CD14-positive monocyte (primary cell): ENCODE measurements around the gene SF1. TPM values are rescaled to one million over a fixed set of nuclear protein-coding genes. Genes with fewer than 3 reads are reported as not detected.

Experiments
- DNase-seq, 3 donors: peaks; one replicate each; pipeline ENCODE4 v3.0.0-alpha.2; 2011 to 2022
- H2AFZ ChIP-seq: 2 replicates; pipeline ENCODE4 v1.6.0; 2012; ENCODE audit warnings: mild to moderate bottlenecking, low read depth, low read length, inconsistent platforms; ENCODE audit not compliant: insufficient read depth, poor library complexity, severe bottlenecking
- H3K27ac ChIP-seq, 2 donors: 1 replicate in 1 of 2; 2 replicates in 1 of 2; pipeline ENCODE4 v1.5.1; 2012 to 2013; ENCODE audit warnings: low read length in 2 of 2, control low read depth in 1 of 2, inconsistent platforms in 1 of 2, low read depth in 1 of 2, mild to moderate bottlenecking in 1 of 2
- H3K27me3 ChIP-seq, 2 donors: one replicate each; pipeline versions ENCODE4 v1.6.0 to v1.6.1; 2011 to 2013; ENCODE audit warnings: low read length in 2 of 2; ENCODE audit not compliant: control insufficient read depth in 2 of 2, insufficient read depth in 2 of 2
- H3K36me3 ChIP-seq, 2 donors: replicated peaks in 1 of 2; 1 replicate in 1 of 2; 2 replicates in 1 of 2; pipeline versions ENCODE4 v1.5.1 to v1.6.1; 2012 to 2013; ENCODE audit warnings: low read length in 2 of 2, control low read depth in 1 of 2, inconsistent platforms in 1 of 2, mild to moderate bottlenecking in 1 of 2; ENCODE audit not compliant: insufficient read depth in 2 of 2, control insufficient read depth in 1 of 2
- H3K4me1 ChIP-seq, 2 donors: 1 replicate in 1 of 2; 2 replicates in 1 of 2; pipeline versions ENCODE4 v1.5.1 to v1.6.1; 2012 to 2013; ENCODE audit warnings: low read length in 2 of 2, control low read depth in 1 of 2, inconsistent platforms in 1 of 2, mild to moderate bottlenecking in 1 of 2, moderate library complexity in 1 of 2; ENCODE audit not compliant: insufficient read depth in 2 of 2, control insufficient read depth in 1 of 2
- H3K4me2 ChIP-seq: replicated peaks from 2 replicates; pipeline ENCODE3; 2012; ENCODE audit warnings: low read length, moderate library complexity, mild to moderate bottlenecking; ENCODE audit not compliant: poor library complexity, severe bottlenecking; ENCODE audit errors: extremely low read depth
- H3K4me3 ChIP-seq, 3 experiments: fragments of 200-600 bp in 1 of 3; sonication (generic) in 1 of 3; replicated peaks in 1 of 3; 1 replicate in 2 of 3; 2 replicates in 1 of 3; pipeline ENCODE4 v1.5.1; 2011 to 2013; ENCODE audit warnings: low read length in 3 of 3, mild to moderate bottlenecking in 3 of 3, control low read depth in 2 of 3, low read depth in 2 of 3, inconsistent platforms in 1 of 3, moderate library complexity in 1 of 3
- H3K79me2 ChIP-seq: 2 replicates; pipeline ENCODE4 v1.6.0; 2012; ENCODE audit warnings: mild to moderate bottlenecking, control low read depth, inconsistent platforms, low read length, moderate library complexity; ENCODE audit not compliant: insufficient read depth
- H3K9ac ChIP-seq: 2 replicates; pipeline ENCODE4 v1.6.0; 2017; ENCODE audit warnings: low read length, mild to moderate bottlenecking; ENCODE audit not compliant: insufficient read depth, poor library complexity, severe bottlenecking
- H3K9me3 ChIP-seq, 2 donors: replicated peaks in 1 of 2; 1 replicate in 1 of 2; 2 replicates in 1 of 2; pipeline versions ENCODE4 v1.5.1 to v1.6.1; 2012 to 2013; ENCODE audit warnings: low read length in 2 of 2, control low read depth in 1 of 2; ENCODE audit not compliant: control insufficient read depth in 1 of 2, insufficient read depth in 1 of 2
- H4K20me1 ChIP-seq: 2 replicates; pipeline ENCODE4 v1.6.0; 2012; ENCODE audit warnings: mild to moderate bottlenecking, low read length, control low read depth, moderate library complexity; ENCODE audit not compliant: insufficient read depth
- H3K27ac Mint-ChIP-seq, 7 donors: one replicate each; pipeline ENCODE4 v1.8.0; 2020; ENCODE audit warnings: mild to moderate bottlenecking in 7 of 7, mixed read lengths in 7 of 7, moderate library complexity in 6 of 7, inconsistent platforms in 2 of 7
- H3K27me3 Mint-ChIP-seq, 3 donors: one replicate each; pipeline ENCODE4 v1.8.0; 2021 to 2022; ENCODE audit warnings: low read depth in 3 of 3, mild to moderate bottlenecking in 3 of 3, mixed read lengths in 3 of 3, moderate library complexity in 3 of 3, inconsistent platforms in 1 of 3
- H3K36me3 Mint-ChIP-seq, 2 donors: one replicate each; pipeline ENCODE4 v1.8.0; 2020; ENCODE audit warnings: mixed read lengths in 2 of 2, inconsistent platforms in 1 of 2, mild to moderate bottlenecking in 1 of 2
- H3K4me1 Mint-ChIP-seq: one replicate; pipeline ENCODE4 v1.8.0; 2020; ENCODE audit warnings: mild to moderate bottlenecking, mixed read lengths
- H3K4me3 Mint-ChIP-seq, 2 donors: one replicate each; pipeline ENCODE4 v1.8.0; 2020; ENCODE audit warnings: mild to moderate bottlenecking in 2 of 2, mixed read lengths in 2 of 2, moderate library complexity in 1 of 2
- H3K9me3 Mint-ChIP-seq, 7 donors: one replicate each; pipeline ENCODE4 v1.8.0; 2020 to 2022; ENCODE audit warnings: mixed read lengths in 7 of 7, mild to moderate bottlenecking in 6 of 7, moderate library complexity in 6 of 7, inconsistent platforms in 2 of 7
- WGBS: methylation state at CpG from one replicate; pipeline ENCODE4 v1.1.5; 2013; ENCODE audit warnings: missing lambda C conversion rate; ENCODE audit not compliant: insufficient coverage; 5-methylcytosine and 5-hydroxymethylcytosine counted together
- intact Hi-C, 2 donors: fragments of 100-400 bp; cut with micrococcal nuclease; formaldehyde crosslinking; loops; one replicate each; pipeline versions ENCODE4 v1.15.0 to v1.15.1; 2023
- polyA plus RNA-seq, 3 donors: library from polyadenylated mRNA; depleted of rRNA in 1 of 3; unstranded in 2 of 3; stranded (reverse) in 1 of 3; fragments of 300-500 nt in 2 of 3; fragments of >200 nt in 1 of 3; fragmentation: Illumina TruSeq in 2 of 3; gene quantifications; 1 replicate in 2 of 3; 2 replicates in 1 of 3; pipeline ENCODE4 v1.2.3, GENCODE V29; 2012 to 2021
- TF ChIP-seq, protein P1 (sequence below): fragments of 200-600 bp; IDR thresholded peaks from one replicate; pipeline ENCODE4 v1.8.0; 2022; ENCODE audit warnings: antibody characterized with exemption, mild to moderate bottlenecking

Gene SF1
- polyA plus RNA-seq, 3 donors: 31.6 to 302 (median 47.7) TPM

DNA sequence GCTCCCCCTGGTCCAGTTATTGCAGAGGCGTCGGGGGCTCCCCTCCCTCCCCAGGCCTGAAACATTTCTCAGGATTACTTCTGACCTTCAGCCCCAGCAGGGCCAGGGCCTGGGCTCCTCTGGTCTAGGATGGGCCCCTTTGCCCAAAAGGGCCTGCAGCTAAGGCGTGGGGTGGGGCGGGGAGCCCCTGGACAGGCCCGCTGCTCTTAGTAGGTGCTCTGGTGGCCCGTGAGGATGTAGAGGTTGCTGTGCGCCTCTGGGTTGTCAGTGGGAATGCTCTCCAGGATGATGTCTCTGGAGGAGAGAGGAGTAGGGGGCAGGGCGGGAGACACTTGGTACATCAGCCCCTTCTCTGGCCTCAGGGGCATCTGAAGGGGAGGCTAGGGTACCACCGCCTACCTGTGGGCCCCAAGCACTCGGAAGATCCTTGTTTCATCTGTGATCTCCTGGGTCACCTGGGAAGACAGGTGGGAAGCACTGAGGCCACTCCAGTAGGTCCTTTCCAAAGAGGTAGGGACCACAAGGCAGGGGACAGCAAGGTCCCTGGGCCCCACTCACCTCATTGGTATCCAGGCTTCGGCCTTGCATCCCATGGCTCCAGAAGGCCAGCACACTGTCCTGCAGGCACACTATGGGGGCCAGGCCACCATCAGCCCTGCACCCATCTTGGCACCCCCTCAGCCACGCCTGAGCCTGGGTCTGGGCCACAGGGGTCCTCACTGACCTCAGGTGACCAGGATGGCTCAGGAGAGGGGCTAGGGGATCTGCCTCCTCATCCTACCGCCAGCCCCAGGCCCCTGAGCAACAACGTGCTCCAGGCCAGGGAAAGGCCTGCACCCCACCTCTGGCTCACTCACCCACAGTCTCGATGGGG, 11.2 kb upstream of the SF1 start:
- H4K20me1 ChIP-seq: no peaks in the 10 kb centered on the region
- TF ChIP-seq, protein P1, sequence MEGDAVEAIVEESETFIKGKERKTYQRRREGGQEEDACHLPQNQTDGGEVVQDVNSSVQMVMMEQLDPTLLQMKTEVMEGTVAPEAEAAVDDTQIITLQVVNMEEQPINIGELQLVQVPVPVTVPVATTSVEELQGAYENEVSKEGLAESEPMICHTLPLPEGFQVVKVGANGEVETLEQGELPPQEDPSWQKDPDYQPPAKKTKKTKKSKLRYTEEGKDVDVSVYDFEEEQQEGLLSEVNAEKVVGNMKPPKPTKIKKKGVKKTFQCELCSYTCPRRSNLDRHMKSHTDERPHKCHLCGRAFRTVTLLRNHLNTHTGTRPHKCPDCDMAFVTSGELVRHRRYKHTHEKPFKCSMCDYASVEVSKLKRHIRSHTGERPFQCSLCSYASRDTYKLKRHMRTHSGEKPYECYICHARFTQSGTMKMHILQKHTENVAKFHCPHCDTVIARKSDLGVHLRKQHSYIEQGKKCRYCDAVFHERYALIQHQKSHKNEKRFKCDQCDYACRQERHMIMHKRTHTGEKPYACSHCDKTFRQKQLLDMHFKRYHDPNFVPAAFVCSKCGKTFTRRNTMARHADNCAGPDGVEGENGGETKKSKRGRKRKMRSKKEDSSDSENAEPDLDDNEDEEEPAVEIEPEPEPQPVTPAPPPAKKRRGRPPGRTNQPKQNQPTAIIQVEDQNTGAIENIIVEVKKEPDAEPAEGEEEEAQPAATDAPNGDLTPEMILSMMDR: no peak
- H3K9me3 ChIP-seq: no peaks in the 10 kb centered on the region
- H2AFZ ChIP-seq: no peak overlapping the region
- 95% methylated on average over 15 of the region's 15 CpGs for WGBS
- H3K4me2 ChIP-seq: no peak overlapping the region
- H3K36me3 ChIP-seq: peaks cover 43 to 47% of the 10 kb centered on the region in 2 donors
- no peak overlapping the region for H3K4me3 ChIP-seq
- Mint-ChIP-seq H3K9me3 (no peaks in the 10 kb centered on the region), H3K4me1 (peaks cover 2% of the 10 kb centered on the region), H3K36me3 (peaks cover 41 to 47% of the 10 kb centered on the region in 2 donors), H3K27me3 (no peaks in the 10 kb centered on the region), H3K4me3 (no peak overlapping the region), H3K27ac (peak overlapping the region in 1 of 7 donors; percentile 10)
- no peaks in the 10 kb centered on the region for H3K27me3 ChIP-seq
- no peaks in the 10 kb centered on the region for H3K4me1 ChIP-seq
- no peaks in the 10 kb centered on the region for H3K79me2 ChIP-seq
- no peak overlapping the region for H3K27ac ChIP-seq
- no peak for DNase-seq
- H3K9ac ChIP-seq: no peak overlapping the region
- intact Hi-C loops: loop anchor here in 1 of 2 donors (10.0 kb wide), 1 partner anchor 55 kb away; the partner anchor contains the start of gene CDC42BPG

DNA sequence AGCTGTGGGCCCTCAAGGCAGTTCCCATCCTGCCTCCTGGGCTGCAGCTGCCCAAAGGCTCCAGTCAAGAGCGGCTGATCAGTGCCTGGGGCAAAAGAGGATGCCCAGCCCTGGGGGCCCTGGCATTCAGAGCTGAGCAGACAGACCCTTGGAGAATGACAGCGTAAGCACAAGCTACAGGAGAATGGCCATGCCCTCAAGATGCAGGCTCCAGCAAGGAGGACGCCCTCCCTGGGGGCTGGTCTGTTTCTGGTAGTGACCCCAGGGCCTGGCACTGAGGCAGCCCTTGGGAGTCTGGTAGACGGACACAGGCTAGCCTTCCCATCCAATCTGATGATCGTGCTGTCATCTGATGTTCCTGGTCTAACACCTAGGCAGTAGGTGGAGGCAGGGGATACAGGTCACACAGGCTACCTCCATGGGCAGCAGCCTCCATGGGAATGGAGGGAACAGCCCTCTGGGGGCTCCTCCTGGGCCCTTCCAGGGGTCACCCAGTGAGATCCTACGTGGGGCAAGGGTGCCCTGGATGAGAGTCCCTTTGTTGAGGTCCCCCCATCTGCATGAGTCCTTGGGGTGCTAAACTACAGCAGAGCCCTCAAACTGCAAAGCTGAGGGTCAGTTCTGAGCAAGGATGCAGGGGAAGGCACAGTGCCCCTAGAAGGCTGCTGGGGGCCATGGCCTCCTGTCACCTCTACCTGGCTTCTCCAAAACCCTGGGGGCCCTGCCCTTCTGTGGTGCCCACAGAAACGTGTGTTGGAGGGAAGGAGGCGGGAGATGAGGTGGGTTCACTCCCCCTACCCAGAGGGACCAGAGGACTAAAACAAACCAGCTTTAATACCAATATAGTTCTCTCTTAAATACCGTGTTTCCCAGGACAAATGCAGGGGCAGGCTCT, 10.2 kb upstream of the SF1 start:
- Histone ChIP-seq H3K36me3 (peaks cover 43 to 45% of the 10 kb centered on the region in 2 donors), H3K4me1 (no peaks in the 10 kb centered on the region), H3K9ac (no peak overlapping the region), H3K79me2 (no peaks in the 10 kb centered on the region), H2AFZ (no peak overlapping the region), H3K4me3 (no peak overlapping the region), H3K9me3 (no peaks in the 10 kb centered on the region), H3K27ac (no peak overlapping the region), H3K4me2 (no peak overlapping the region), H4K20me1 (no peaks in the 10 kb centered on the region), H3K27me3 (no peaks in the 10 kb centered on the region)
- Mint-ChIP-seq H3K4me3 (no peak overlapping the region), H3K27me3 (no peaks in the 10 kb centered on the region), H3K27ac (no peak overlapping the region), H3K36me3 (peaks cover 34 to 42% of the 10 kb centered on the region in 2 donors), H3K9me3 (no peaks in the 10 kb centered on the region), H3K4me1 (no peaks in the 10 kb centered on the region)
- 90% methylated on average over 5 of the region's 9 CpGs for WGBS
- no peak for DNase-seq
- TF ChIP-seq, protein P1: no peak
- intact Hi-C loops: loop anchor here in 1 of 2 donors (10.0 kb wide), 1 partner anchor 56 kb away; the partner anchor contains the start of gene CDC42BPG
